Measurements from ENCODE around the gene CYP2A6.
"Not testable (repeated sequence)": the region's sequence is repeated elsewhere in the genome, so short reads cannot be mapped to it uniquely, and the experiment has no call there.

DNA sequence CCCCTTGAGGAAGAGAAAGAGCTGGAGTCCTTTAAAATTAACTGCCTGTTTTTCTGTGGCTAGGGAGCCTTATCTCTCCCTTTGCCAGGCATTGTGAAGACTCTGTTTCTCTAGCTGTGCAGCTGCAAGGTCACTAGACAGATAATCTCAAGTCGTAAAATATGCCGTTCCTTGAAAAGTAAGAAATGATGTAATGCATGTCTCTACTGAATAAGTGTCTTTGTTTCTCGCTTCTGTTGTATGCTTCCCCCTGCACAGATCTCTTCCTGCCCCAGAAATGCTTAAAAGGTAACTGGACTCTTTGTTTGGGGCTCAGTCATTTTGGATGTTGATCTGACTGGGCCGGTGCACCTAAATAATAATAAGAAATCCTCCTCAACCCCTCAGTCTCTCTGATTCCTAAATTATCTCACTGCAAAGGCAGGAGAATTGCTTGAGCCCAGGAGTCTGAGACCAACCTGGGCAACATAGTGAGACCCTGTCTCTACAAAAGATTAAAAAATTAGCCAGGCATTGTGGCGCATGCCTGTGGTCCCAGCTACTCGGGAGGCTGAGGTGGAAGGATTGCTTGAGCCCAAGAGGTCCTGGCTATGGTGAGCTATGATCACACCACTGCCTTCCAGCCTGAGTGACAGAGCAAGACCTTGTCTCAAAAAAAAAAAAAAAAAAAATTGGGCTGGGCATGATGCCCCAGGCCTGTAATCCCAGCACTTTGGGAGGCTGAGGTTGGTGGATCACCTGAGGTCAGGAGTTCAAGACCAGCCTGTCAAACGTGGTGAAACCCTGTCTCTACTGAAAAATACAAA is 16.3 kb downstream of the CYP2A6 start:
- TF ChIP-seq POLR2AphosphoS5 (IDR thresholded peaks at IDR 0.05; ENCODE audit: low read depth, low read length); TCF12 (IDR thresholded peaks at IDR 0.05); CHD2 (IDR thresholded peaks at IDR 0.05; ENCODE audit: low read length, partially characterized antibody); SIN3A (IDR thresholded peaks at IDR 0.05; ENCODE audit: borderline replicate concordance, low read depth, low read length); GABPA (IDR thresholded peaks at IDR 0.05; ENCODE audit: low read depth); EZH2phosphoT487 (IDR thresholded peaks at IDR 0.05; ENCODE audit: borderline replicate concordance, low read depth); RFX5 (IDR thresholded peaks at IDR 0.05; ENCODE audit: low read length); TEAD4 (IDR thresholded peaks at IDR 0.05; ENCODE audit: borderline replicate concordance, insufficient read depth); FOXM1 (IDR thresholded peaks at IDR 0.05; ENCODE audit: low read depth); EP300 (IDR thresholded peaks at IDR 0.05; ENCODE audit: borderline replicate concordance in 1 of 2, low read depth in 1 of 2, low read length in 1 of 2); TAF1 (IDR thresholded peaks at IDR 0.05; ENCODE audit: borderline replicate concordance, low read depth, low read length): not testable (repeated sequence)
- TF ChIP-seq, protein P1, sequence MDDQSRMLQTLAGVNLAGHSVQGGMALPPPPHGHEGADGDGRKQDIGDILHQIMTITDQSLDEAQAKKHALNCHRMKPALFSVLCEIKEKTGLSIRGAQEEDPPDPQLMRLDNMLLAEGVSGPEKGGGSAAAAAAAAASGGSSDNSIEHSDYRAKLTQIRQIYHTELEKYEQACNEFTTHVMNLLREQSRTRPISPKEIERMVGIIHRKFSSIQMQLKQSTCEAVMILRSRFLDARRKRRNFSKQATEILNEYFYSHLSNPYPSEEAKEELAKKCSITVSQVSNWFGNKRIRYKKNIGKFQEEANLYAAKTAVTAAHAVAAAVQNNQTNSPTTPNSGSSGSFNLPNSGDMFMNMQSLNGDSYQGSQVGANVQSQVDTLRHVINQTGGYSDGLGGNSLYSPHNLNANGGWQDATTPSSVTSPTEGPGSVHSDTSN (IDR thresholded peaks at IDR 0.05), result not testable (repeated sequence)
- TF ChIP-seq, protein P2, sequence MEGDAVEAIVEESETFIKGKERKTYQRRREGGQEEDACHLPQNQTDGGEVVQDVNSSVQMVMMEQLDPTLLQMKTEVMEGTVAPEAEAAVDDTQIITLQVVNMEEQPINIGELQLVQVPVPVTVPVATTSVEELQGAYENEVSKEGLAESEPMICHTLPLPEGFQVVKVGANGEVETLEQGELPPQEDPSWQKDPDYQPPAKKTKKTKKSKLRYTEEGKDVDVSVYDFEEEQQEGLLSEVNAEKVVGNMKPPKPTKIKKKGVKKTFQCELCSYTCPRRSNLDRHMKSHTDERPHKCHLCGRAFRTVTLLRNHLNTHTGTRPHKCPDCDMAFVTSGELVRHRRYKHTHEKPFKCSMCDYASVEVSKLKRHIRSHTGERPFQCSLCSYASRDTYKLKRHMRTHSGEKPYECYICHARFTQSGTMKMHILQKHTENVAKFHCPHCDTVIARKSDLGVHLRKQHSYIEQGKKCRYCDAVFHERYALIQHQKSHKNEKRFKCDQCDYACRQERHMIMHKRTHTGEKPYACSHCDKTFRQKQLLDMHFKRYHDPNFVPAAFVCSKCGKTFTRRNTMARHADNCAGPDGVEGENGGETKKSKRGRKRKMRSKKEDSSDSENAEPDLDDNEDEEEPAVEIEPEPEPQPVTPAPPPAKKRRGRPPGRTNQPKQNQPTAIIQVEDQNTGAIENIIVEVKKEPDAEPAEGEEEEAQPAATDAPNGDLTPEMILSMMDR (IDR thresholded peaks at IDR 0.05), result not testable (repeated sequence)
- TF ChIP-seq, protein P3, sequence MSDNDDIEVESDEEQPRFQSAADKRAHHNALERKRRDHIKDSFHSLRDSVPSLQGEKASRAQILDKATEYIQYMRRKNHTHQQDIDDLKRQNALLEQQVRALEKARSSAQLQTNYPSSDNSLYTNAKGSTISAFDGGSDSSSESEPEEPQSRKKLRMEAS (IDR thresholded peaks at IDR 0.05; ENCODE audit: low read depth), result not testable (repeated sequence)

Measured in SK-N-SH (cell line).